Osteocyte (in vitro differentiated cells): ENCODE measurements around the gene MRPS18A. TPM values are rescaled to one million over a fixed set of nuclear protein-coding genes. Genes with fewer than 3 reads are reported as not detected.
"Not testable (repeated sequence)": the region's sequence is repeated elsewhere in the genome, so short reads cannot be mapped to it uniquely, and the experiment has no call there.

Source experiments
- DNase-seq: peaks from one replicate; pipeline ENCODE4 v3.0.0; 2021; ENCODE audit warnings: mixed read lengths; ENCODE audit not compliant: unreplicated experiment; ENCODE audit errors: extremely low spot score
- H3K27ac Mint-ChIP-seq: one replicate; pipeline ENCODE4 v1.8.0; 2021; ENCODE audit warnings: mild to moderate bottlenecking, mixed read lengths; ENCODE audit not compliant: unreplicated experiment
- H3K27me3 Mint-ChIP-seq: one replicate; pipeline ENCODE4 v1.8.0; 2021; ENCODE audit warnings: mixed read lengths; ENCODE audit not compliant: unreplicated experiment
- H3K36me3 Mint-ChIP-seq: one replicate; pipeline ENCODE4 v1.8.0; 2021; ENCODE audit warnings: mixed read lengths; ENCODE audit not compliant: unreplicated experiment
- H3K4me1 Mint-ChIP-seq: one replicate; pipeline ENCODE4 v1.8.0; 2021; ENCODE audit warnings: mixed read lengths; ENCODE audit not compliant: unreplicated experiment
- H3K4me3 Mint-ChIP-seq: one replicate; pipeline ENCODE4 v1.8.0; 2021; ENCODE audit warnings: mild to moderate bottlenecking, moderate library complexity, mixed read lengths; ENCODE audit not compliant: unreplicated experiment
- H3K9me3 Mint-ChIP-seq: one replicate; pipeline ENCODE4 v1.8.0; 2021; ENCODE audit warnings: mixed read lengths; ENCODE audit not compliant: unreplicated experiment
- CTCF ChIP-seq: fragments of 200-600 bp; sonication (generic); IDR thresholded peaks from 2 replicates; pipeline ENCODE4 v1.5.0; 2021; ENCODE audit warnings: antibody characterized with exemption, mild to moderate bottlenecking, moderate library complexity
- total RNA-seq: library from RNA; stranded (reverse); gene quantifications from 2 replicates; pipeline ENCODE4 v1.2.1, GENCODE V29; 2021

MRPS18A gene
- total RNA-seq, 1 donor from 2014 or later, result 37.3 TPM

- no peak for TF ChIP-seq CTCF
- peak overlapping the region; percentile 95 for H3K27ac Mint-ChIP-seq
- peaks cover 85% of the 10 kb centered on the region for H3K4me1 Mint-ChIP-seq
- H3K9me3 Mint-ChIP-seq, result no peaks in the 10 kb centered on the region
- peak overlapping the region; percentile 36 for H3K4me3 Mint-ChIP-seq
- peak; percentile 97 for DNase-seq
- H3K27me3 Mint-ChIP-seq, result no peaks in the 10 kb centered on the region
- no peaks in the 10 kb centered on the region for H3K36me3 Mint-ChIP-seq
Observed at GRCh38 chr6:43702534-43703440, 15.2 kb upstream of the MRPS18A start.

GRCh38 chr6:43702171-43702533 lies 14.6 kb upstream of the MRPS18A start:
- Mint-ChIP-seq H3K4me3 (peak overlapping the region; percentile 36), H3K9me3 (no peaks in the 10 kb centered on the region), H3K27me3 (no peaks in the 10 kb centered on the region), H3K36me3 (no peaks in the 10 kb centered on the region), H3K27ac (peak overlapping the region; percentile 95), H3K4me1 (peaks cover 83% of the 10 kb centered on the region)
- TF ChIP-seq CTCF, result no peak
- no peak for DNase-seq

GRCh38 chr6:43700939-43701560 lies 13.5 kb upstream of the MRPS18A start:
- H3K4me3 Mint-ChIP-seq, DNase-seq, H3K27me3 Mint-ChIP-seq, H3K36me3 Mint-ChIP-seq, H3K9me3 Mint-ChIP-seq: not testable (repeated sequence)
- Mint-ChIP-seq H3K27ac (peak overlapping the region; percentile 95), H3K4me1 (peaks cover 75% of the 10 kb centered on the region)

GRCh38 chr6:43699564-43700186 lies 12.1 kb upstream of the MRPS18A start:
- H3K4me1 Mint-ChIP-seq, result peaks cover 75% of the 10 kb centered on the region
- H3K27me3 Mint-ChIP-seq, result no peaks in the 10 kb centered on the region
- DNase-seq, result no peak
- peak overlapping the region; percentile 68 for H3K27ac Mint-ChIP-seq
- peak overlapping the region; percentile 10 for H3K4me3 Mint-ChIP-seq
- TF ChIP-seq CTCF, result no peak
- H3K9me3 Mint-ChIP-seq, result no peaks in the 10 kb centered on the region
- H3K36me3 Mint-ChIP-seq, result no peaks in the 10 kb centered on the region

GRCh38 chr6:43698584-43699349 lies 11.2 kb upstream of the MRPS18A start:
- Mint-ChIP-seq H3K9me3 (no peaks in the 10 kb centered on the region), H3K36me3 (no peaks in the 10 kb centered on the region), H3K27me3 (no peaks in the 10 kb centered on the region), H3K4me1 (peaks cover 72% of the 10 kb centered on the region), H3K4me3 (peak overlapping the region; percentile 50), H3K27ac (peak overlapping the region; percentile 56)
- DNase-seq, result no peak
- no peak for TF ChIP-seq CTCF
